ENCODE data around the gene CYTH4.

Gene CYTH4

DNA sequence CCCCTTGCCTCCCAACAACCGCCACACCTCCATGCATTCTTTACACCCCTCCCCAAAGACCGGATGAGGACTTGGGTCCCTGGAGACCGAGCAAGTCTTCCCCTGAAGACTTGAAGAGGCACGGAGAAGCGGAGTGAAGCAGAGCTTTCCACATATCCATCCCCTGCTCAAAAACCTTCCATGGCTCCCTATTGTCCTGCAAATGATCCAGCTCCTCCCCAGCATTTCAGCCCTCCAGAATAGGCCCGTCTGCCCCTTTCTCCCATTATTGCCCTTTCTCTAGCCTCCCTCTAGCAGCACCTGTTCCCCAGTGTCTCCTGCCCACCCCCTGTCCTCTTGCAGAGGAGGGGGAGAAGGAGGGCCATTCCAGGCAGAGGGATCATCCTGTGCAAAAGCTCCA lies 59.8 kb downstream of the CYTH4 start:
- no peak overlapping the region for H3K9ac ChIP-seq (ENCODE audit: insufficient read length, low read depth)
- no peaks in the 10 kb centered on the region for H3K9me3 ChIP-seq (ENCODE audit: insufficient read depth, low read length)
- H3K36me3 ChIP-seq (ENCODE audit: insufficient read depth, insufficient read length, low read length): no peaks in the 10 kb centered on the region
- TF ChIP-seq SUZ12 (IDR thresholded peaks at IDR 0.05; ENCODE audit: extremely low read depth, insufficient read depth, insufficient read length): no peak
- no peak for TF ChIP-seq YY1 (IDR thresholded peaks at IDR 0.05; ENCODE audit: insufficient read depth, insufficient read length)
- no peak for TF ChIP-seq ZNF274 (IDR thresholded peaks at IDR 0.05; ENCODE audit: low read depth, low read length)
- DNase-seq (ENCODE audit: low read depth, low spot score): no peak
- no peak overlapping the region for H3K4me3 ChIP-seq (ENCODE audit: insufficient read length, low read depth)
- peaks cover 15% of the 10 kb centered on the region for H3K4me1 ChIP-seq (ENCODE audit: insufficient read depth, insufficient read length)
- peaks cover 6% of the 10 kb centered on the region for H3K27me3 ChIP-seq (ENCODE audit: insufficient read depth, insufficient read length)

DNA sequence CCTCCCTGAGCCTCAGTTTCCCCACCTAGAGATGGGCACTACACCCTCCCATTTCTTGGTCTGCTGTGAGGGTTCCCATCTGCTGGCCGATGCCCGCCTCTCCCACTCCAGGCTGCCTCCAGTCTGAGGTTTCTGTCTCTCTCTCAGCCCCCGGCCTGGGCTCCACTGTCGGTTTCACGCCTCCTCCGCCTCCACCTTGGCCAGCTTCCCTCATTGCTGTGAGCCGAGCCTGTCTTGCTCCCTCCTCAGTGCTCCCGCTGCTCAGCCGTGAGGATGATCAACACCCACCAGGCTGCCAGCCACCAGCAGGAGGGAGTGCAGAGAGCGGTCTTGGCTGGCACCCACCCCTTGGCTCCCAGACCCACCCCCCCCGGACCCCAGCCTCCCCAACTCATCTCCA lies 61.0 kb downstream of the CYTH4 start:
- H3K4me1 ChIP-seq (ENCODE audit: insufficient read depth, insufficient read length): peaks cover 8% of the 10 kb centered on the region
- no peaks in the 10 kb centered on the region for H3K9me3 ChIP-seq (ENCODE audit: insufficient read depth, low read length)
- no peaks in the 10 kb centered on the region for H3K36me3 ChIP-seq (ENCODE audit: insufficient read depth, insufficient read length, low read length)
- peaks cover 6% of the 10 kb centered on the region for H3K27me3 ChIP-seq (ENCODE audit: insufficient read depth, insufficient read length)
- H3K4me3 ChIP-seq (ENCODE audit: insufficient read length, low read depth): no peak overlapping the region
- DNase-seq (ENCODE audit: low read depth, low spot score): no peak
- TF ChIP-seq ZNF274 (IDR thresholded peaks at IDR 0.05; ENCODE audit: low read depth, low read length): no peak
- no peak for TF ChIP-seq YY1 (IDR thresholded peaks at IDR 0.05; ENCODE audit: insufficient read depth, insufficient read length)
- H3K9ac ChIP-seq (ENCODE audit: insufficient read length, low read depth): no peak overlapping the region

DNA sequence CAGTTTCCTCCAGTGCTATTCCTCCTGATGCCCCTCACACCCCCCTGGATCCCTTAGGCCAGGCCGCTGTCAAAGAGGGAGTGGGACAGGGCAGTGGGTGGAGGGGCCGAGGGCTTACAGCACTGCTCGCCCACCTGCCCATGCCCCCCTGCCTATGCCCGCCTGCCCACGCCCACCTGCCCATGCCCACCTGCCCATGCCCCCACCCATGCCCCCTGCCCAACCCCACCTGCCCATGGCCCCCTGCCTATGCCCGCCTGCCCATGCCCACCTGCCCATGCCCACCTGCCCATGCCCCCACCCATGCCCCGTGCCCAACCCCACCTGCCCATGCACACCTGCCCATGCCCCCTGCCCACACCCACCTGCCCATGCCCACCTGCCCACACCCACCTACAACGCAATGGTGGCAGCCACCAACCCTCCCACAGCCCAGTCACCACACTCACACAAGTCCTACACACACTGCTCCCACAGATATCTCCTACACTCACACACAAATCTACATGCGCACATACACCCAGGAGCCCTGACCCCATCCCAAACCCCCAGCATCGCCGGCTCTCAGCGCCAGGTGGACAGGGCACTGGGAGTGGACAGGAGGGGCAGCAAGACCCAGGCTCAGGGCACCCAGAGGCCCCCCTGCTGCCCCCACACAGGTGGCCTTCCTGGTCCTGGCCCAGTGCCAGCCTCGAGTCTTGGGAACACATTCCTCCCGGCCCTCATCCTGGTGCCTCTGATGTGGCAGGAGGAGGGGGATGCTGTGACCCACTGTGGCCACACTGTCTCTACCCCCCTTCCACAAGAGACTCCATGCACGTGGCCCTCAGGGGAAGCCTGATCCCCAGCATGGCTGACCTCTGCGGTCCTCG lies 61.8 kb downstream of the CYTH4 start:
- Histone ChIP-seq H3K27me3 (ENCODE audit: insufficient read depth, insufficient read length) (peaks cover 6% of the 10 kb centered on the region), H3K36me3 (ENCODE audit: insufficient read depth, insufficient read length, low read length) (no peaks in the 10 kb centered on the region), H3K9ac (ENCODE audit: insufficient read length, low read depth) (no peak overlapping the region), H3K4me3 (ENCODE audit: insufficient read length, low read depth) (no peak overlapping the region), H3K4me1 (ENCODE audit: insufficient read depth, insufficient read length) (peaks cover 5% of the 10 kb centered on the region), H3K9me3 (ENCODE audit: insufficient read depth, low read length) (no peaks in the 10 kb centered on the region)
- TF ChIP-seq SUZ12 (IDR thresholded peaks at IDR 0.05; ENCODE audit: extremely low read depth, insufficient read depth, insufficient read length) (no peak), YY1 (IDR thresholded peaks at IDR 0.05; ENCODE audit: insufficient read depth, insufficient read length) (no peak), ZNF274 (IDR thresholded peaks at IDR 0.05; ENCODE audit: low read depth, low read length) (no peak)
- DNase-seq (ENCODE audit: low read depth, low spot score): no peak

DNA sequence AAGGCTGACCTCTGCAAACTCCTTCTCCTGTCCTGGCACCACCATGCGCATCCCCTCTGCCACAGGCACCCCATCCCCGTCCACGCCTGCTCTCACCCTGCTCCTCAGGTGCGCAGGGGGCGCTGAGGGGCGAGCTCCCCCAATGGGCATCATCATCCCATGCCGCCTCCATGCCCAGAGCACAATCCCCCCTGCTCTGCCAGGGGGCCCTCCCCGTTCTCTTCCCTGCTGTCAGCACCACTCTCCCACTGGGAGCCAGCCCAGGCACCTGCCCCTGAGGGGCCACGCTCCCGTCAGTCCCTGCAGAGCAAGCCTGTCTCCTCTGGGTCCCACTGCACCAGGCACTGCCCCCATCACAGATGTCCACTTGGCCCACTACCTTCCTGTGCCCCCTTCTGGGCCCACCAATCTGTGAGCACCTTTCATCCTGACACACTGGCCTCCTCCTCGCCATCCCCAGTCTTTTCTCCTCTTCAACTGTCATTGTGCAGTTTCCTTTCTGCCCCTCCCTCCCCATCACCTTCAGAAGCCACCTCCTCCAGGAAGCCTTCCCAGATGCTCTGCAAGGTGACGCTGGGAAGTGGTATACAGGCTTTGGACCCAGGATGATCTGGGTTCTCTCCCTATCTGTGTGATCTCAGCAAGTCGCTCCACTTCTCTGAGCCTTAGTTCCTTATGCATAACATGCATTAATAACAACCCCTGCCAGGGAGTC lies 62.6 kb downstream of the CYTH4 start:
- Histone ChIP-seq H3K9me3 (ENCODE audit: insufficient read depth, low read length) (no peaks in the 10 kb centered on the region), H3K27me3 (ENCODE audit: insufficient read depth, insufficient read length) (peaks cover 6% of the 10 kb centered on the region), H3K36me3 (ENCODE audit: insufficient read depth, insufficient read length, low read length) (no peaks in the 10 kb centered on the region), H3K4me1 (ENCODE audit: insufficient read depth, insufficient read length) (peaks cover 5% of the 10 kb centered on the region), H3K4me3 (ENCODE audit: insufficient read length, low read depth) (no peak overlapping the region), H3K9ac (ENCODE audit: insufficient read length, low read depth) (no peak overlapping the region)
- TF ChIP-seq YY1 (IDR thresholded peaks at IDR 0.05; ENCODE audit: insufficient read depth, insufficient read length) (no peak), SUZ12 (IDR thresholded peaks at IDR 0.05; ENCODE audit: extremely low read depth, insufficient read depth, insufficient read length) (no peak)
- no peak for DNase-seq (ENCODE audit: low read depth, low spot score)

DNA sequence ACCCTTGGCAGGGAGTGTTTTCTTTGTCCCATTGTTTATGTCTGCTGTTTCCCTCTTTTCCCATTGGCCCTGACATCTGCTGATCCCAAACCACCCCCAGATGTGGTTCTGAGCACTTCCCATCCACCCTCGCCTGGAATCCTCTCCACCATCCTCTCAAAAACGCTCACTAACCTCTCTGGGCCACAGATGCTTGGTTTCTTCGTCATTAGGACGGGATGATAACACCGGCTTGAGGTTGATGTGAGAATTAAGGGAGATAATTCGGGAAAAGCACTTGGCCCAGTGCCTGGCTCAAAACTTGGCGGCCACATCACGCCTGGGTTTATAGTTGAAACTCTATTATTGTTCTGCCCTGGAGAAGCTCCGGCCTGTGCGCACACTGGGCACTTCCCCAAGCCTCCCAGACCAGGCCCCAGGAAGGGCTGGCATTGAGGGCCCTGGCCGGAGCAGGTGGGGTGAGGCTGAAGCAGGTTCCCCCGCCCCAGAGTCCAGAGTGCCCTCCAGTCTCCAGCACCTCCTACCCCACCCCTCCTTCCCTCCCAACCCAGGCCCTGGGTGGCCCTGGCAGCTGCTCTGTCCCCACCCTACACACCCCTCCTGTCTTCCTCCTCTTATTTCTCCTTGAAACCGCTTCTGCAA lies 63.7 kb downstream of the CYTH4 start:
- Histone ChIP-seq H3K27me3 (ENCODE audit: insufficient read depth, insufficient read length) (peaks cover 6% of the 10 kb centered on the region), H3K9ac (ENCODE audit: insufficient read length, low read depth) (no peak overlapping the region), H3K9me3 (ENCODE audit: insufficient read depth, low read length) (no peaks in the 10 kb centered on the region), H3K36me3 (ENCODE audit: insufficient read depth, insufficient read length, low read length) (no peaks in the 10 kb centered on the region), H3K4me1 (ENCODE audit: insufficient read depth, insufficient read length) (peaks cover 5% of the 10 kb centered on the region), H3K4me3 (ENCODE audit: insufficient read length, low read depth) (no peak overlapping the region)
- DNase-seq (ENCODE audit: low read depth, low spot score): no peak
- TF ChIP-seq ZNF274 (IDR thresholded peaks at IDR 0.05; ENCODE audit: low read depth, low read length) (no peak), YY1 (IDR thresholded peaks at IDR 0.05; ENCODE audit: insufficient read depth, insufficient read length) (no peak), SUZ12 (IDR thresholded peaks at IDR 0.05; ENCODE audit: extremely low read depth, insufficient read depth, insufficient read length) (no peak)

DNA sequence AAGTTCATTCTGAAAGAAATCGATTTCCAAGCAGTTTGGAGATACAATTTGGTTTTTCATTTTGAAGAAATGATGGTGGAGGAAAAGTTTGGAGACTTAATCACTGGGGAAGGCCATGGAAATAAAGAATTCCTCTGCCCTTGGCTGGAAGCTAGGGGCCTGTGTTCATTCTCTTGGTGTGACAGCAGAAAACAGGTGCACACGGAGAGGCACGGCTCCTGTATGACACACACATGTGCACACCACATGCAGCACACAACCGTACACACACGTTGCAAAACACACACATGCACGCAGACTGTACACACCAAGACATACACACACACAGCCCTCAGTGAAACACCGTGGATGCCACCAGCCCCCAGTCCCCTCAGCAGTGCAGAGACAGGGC lies 64.2 kb downstream of the CYTH4 start:
- no peak overlapping the region for H3K9ac ChIP-seq (ENCODE audit: insufficient read length, low read depth)
- no peak overlapping the region for H3K4me3 ChIP-seq (ENCODE audit: insufficient read length, low read depth)
- no peaks in the 10 kb centered on the region for H3K36me3 ChIP-seq (ENCODE audit: insufficient read depth, insufficient read length, low read length)
- TF ChIP-seq ZNF274 (IDR thresholded peaks at IDR 0.05; ENCODE audit: low read depth, low read length): no peak
- TF ChIP-seq YY1 (IDR thresholded peaks at IDR 0.05; ENCODE audit: insufficient read depth, insufficient read length): no peak
- no peak for TF ChIP-seq SUZ12 (IDR thresholded peaks at IDR 0.05; ENCODE audit: extremely low read depth, insufficient read depth, insufficient read length)
- peaks cover under 1% of the 10 kb centered on the region for H3K27me3 ChIP-seq (ENCODE audit: insufficient read depth, insufficient read length)
- DNase-seq (ENCODE audit: low read depth, low spot score): no peak
- no peaks in the 10 kb centered on the region for H3K9me3 ChIP-seq (ENCODE audit: insufficient read depth, low read length)
- H3K4me1 ChIP-seq (ENCODE audit: insufficient read depth, insufficient read length): peaks cover 5% of the 10 kb centered on the region
